HepG2 (cell line): ENCODE results near the gene DDX24. TPM values are rescaled to one million over a fixed set of nuclear protein-coding genes. Genes with fewer than 3 reads are reported as not detected.
A peak's percentile ranks its signal among the peaks of the same experiment; 100 is the strongest.

Source experiments
- ATAC-seq: fragments of 200-7000 bp; cut with Tn5 transposase; 3 replicates; pipeline ENCODE4 v1.9.1; 2020; ENCODE audit warnings: mild to moderate bottlenecking, moderate library complexity
- BruUV-seq: library from RNA; stranded (reverse); fragments of 400-500 nt; replicated peaks from 2 replicates; lab custom pipeline; 2021; lab: Mats Ljungman, UMichigan
- CTCF ChIA-PET: fragments of 300-600 bp; formaldehyde crosslinking; extraction: SDS; loops from one replicate; lab custom pipeline; 2021; ENCODE audit warnings: low total read pairs, inconsistent platforms, low intra/inter-chr PET ratio; lab: Yijun Ruan, JAX
- POLR2A ChIA-PET: fragments of 350-600 bp; sonication (Branson Sonifier 250); formaldehyde crosslinking; loops from one replicate; lab custom pipeline; 2020; ENCODE audit warnings: antibody characterized with exemption, inconsistent platforms; lab: Yijun Ruan, JAX
- DNase-seq: peaks from one replicate; pipeline ENCODE4 v3.0.0-alpha.2; 2015; ENCODE audit warnings: low spot score
- FAIRE-seq: peaks from 3 replicates; lab custom pipeline; 2011; peaks lifted over from hg19 to GRCh38; lab: Jason Lieb, UNC
- H2AFZ ChIP-seq: one replicate; pipeline ENCODE4 v1.6.1; 2011; ENCODE audit warnings: low read length, inconsistent platforms
- H3K27ac ChIP-seq: fragments of 300-600 bp; 3 replicates; pipeline ENCODE4 v1.8.0; 2011; ENCODE audit warnings: mixed run types, mild to moderate bottlenecking, mixed read lengths, low read length, inconsistent platforms; ENCODE audit not compliant: insufficient read depth; ENCODE audit errors: extremely low read length
- H3K27me3 ChIP-seq, 2 experiments: fragments of 200-600 bp in 1 of 2; 2 replicates in 1 of 2; 3 replicates in 1 of 2; pipeline versions ENCODE4 v1.6.0 to v1.8.0; 2011; ENCODE audit warnings: low read length in 2 of 2, mild to moderate bottlenecking in 2 of 2, moderate library complexity in 2 of 2, inconsistent platforms in 1 of 2; ENCODE audit not compliant: insufficient read depth in 2 of 2, control insufficient read depth in 1 of 2
- H3K36me3 ChIP-seq, 2 experiments: fragments of 200-600 bp in 1 of 2; replicated peaks in 1 of 2; 2 replicates in 1 of 2; 3 replicates in 1 of 2; pipeline versions ENCODE4 v1.5.1 to v1.8.0; 2011; ENCODE audit warnings: low read length in 2 of 2, inconsistent platforms in 1 of 2; ENCODE audit not compliant: insufficient read depth in 2 of 2, control insufficient read depth in 1 of 2
- H3K4me1 ChIP-seq: 2 replicates; pipeline ENCODE4 v1.5.1; 2012; ENCODE audit warnings: low read length, inconsistent platforms; ENCODE audit not compliant: insufficient read depth
- H3K4me2 ChIP-seq: 2 replicates; pipeline ENCODE4 v1.6.0; 2011; ENCODE audit warnings: low read depth, low read length, inconsistent platforms
- H3K4me3 ChIP-seq, 3 experiments: fragments of 200-600 bp in 1 of 3; sonication (generic), shearing (Covaris generic) in 1 of 3; replicated peaks in 1 of 3; 2 replicates each; pipeline ENCODE4 v1.5.1; 2011 to 2016; ENCODE audit warnings: low read length in 3 of 3, inconsistent platforms in 2 of 3, low read depth in 2 of 3, mild to moderate bottlenecking in 2 of 3, control low read depth in 1 of 3, mixed read lengths in 1 of 3; ENCODE audit not compliant: insufficient read depth in 1 of 3
- H3K79me2 ChIP-seq: one replicate; pipeline ENCODE4 v1.6.1; 2011; ENCODE audit warnings: low read length, inconsistent platforms; ENCODE audit not compliant: insufficient read depth
- H3K9ac ChIP-seq: 2 replicates; pipeline ENCODE4 v1.6.0; 2011; ENCODE audit warnings: mild to moderate bottlenecking, low read depth, low read length, inconsistent platforms; ENCODE audit not compliant: insufficient read depth
- H3K9me3 ChIP-seq: 2 replicates; pipeline ENCODE4 v1.5.1; 2012; ENCODE audit warnings: mild to moderate bottlenecking, low read length
- H4K20me1 ChIP-seq: 2 replicates; pipeline ENCODE4 v1.6.0; 2011; ENCODE audit warnings: inconsistent platforms, mild to moderate bottlenecking, low read length, moderate library complexity; ENCODE audit not compliant: insufficient read depth
- ATF2 ChIP-seq: sonication (generic); formaldehyde crosslinking; IDR thresholded peaks from 2 replicates; pipeline ENCODE4 v1.4.0; 2020; ENCODE audit warnings: missing genetic modification reagents
- ATF7-NPFF ChIP-seq: sonication (generic); formaldehyde crosslinking; IDR thresholded peaks from 2 replicates; pipeline ENCODE4 v1.8.1; 2023; ENCODE audit warnings: mild to moderate bottlenecking, low read depth, missing genetic modification reagents, moderate library complexity
- BCLAF1 ChIP-seq: fragments of 450-650 bp; IDR thresholded peaks from 2 replicates; pipeline ENCODE4 v1.6.1; 2017; ENCODE audit warnings: mild to moderate bottlenecking
- BORCS8-MEF2B ChIP-seq: sonication (generic); formaldehyde crosslinking; IDR thresholded peaks from 2 replicates; pipeline ENCODE4 v1.8.0; 2022; ENCODE audit warnings: mild to moderate bottlenecking, missing genetic modification reagents
- CTCF ChIP-seq: sonication (generic); formaldehyde crosslinking; IDR thresholded peaks from 2 replicates; pipeline ENCODE4 v1.5.0; 2020; ENCODE audit warnings: mild to moderate bottlenecking, missing genetic modification reagents, moderate library complexity
- EP300 ChIP-seq, 3 experiments: sonication (generic) in 1 of 3; formaldehyde crosslinking in 1 of 3; IDR thresholded peaks; 2 replicates each; pipeline versions ENCODE4 v1.5.1 to v1.6.1; 2011 to 2020; ENCODE audit warnings: low read depth in 2 of 3, low read length in 2 of 3, borderline replicate concordance in 1 of 3, improper control_type of control experiment in 1 of 3, mild to moderate bottlenecking in 1 of 3, missing genetic modification reagents in 1 of 3, moderate library complexity in 1 of 3
- HMG20A ChIP-seq: IDR thresholded peaks from 2 replicates; pipeline ENCODE4 v1.6.1; 2016; ENCODE audit warnings: borderline replicate concordance
- NFIB ChIP-seq: sonication (generic); formaldehyde crosslinking; IDR thresholded peaks from 2 replicates; pipeline ENCODE4 v1.9.0; 2021; ENCODE audit warnings: missing genetic modification reagents, mild to moderate bottlenecking, borderline replicate concordance
- PAF1 ChIP-seq: IDR thresholded peaks from 2 replicates; pipeline ENCODE4 v1.6.1; 2016; ENCODE audit warnings: missing genetic modification reagents, missing compliant biosample characterization
- SP4 ChIP-seq: sonication (generic); formaldehyde crosslinking; IDR thresholded peaks from 2 replicates; pipeline ENCODE4 v1.8.1; 2023; ENCODE audit warnings: mild to moderate bottlenecking, missing genetic modification reagents
- ZFP36 ChIP-seq: fragments of 150-350 bp; IDR thresholded peaks from 2 replicates; pipeline ENCODE4 v1.6.1; 2018; ENCODE audit warnings: borderline replicate concordance, low read length, low read depth; ENCODE audit not compliant: partially characterized antibody
- ZFP91 ChIP-seq: sonication (generic); formaldehyde crosslinking; IDR thresholded peaks from 2 replicates; pipeline ENCODE4 v1.9.0; 2022; ENCODE audit warnings: missing genetic modification reagents, mild to moderate bottlenecking, borderline replicate concordance
- ZNF431 ChIP-seq: sonication (generic); formaldehyde crosslinking; IDR thresholded peaks from 2 replicates; pipeline ENCODE4 v1.9.0; 2022; ENCODE audit warnings: missing genetic modification reagents, low read depth, mild to moderate bottlenecking, borderline replicate concordance
- ZNF510 ChIP-seq: sonication (generic); formaldehyde crosslinking; IDR thresholded peaks from 2 replicates; pipeline ENCODE4 v1.4.0; 2020; ENCODE audit warnings: low read depth, mild to moderate bottlenecking, missing genetic modification reagents
- ZNF670 ChIP-seq: sonication (generic); formaldehyde crosslinking; IDR thresholded peaks from 2 replicates; pipeline ENCODE4 v1.8.0; 2022; ENCODE audit warnings: mild to moderate bottlenecking, missing genetic modification reagents, borderline replicate concordance
- ZNF713 ChIP-seq: sonication (generic); formaldehyde crosslinking; IDR thresholded peaks from 2 replicates; pipeline ENCODE4 v1.4.0; 2020; ENCODE audit warnings: mild to moderate bottlenecking, missing genetic modification reagents
- WGBS: methylation state at CpG from one replicate; pipeline ENCODE4 v1.1.6; 2017; ENCODE audit warnings: low lambda C conversion rate; 5-methylcytosine and 5-hydroxymethylcytosine counted together
- in situ Hi-C: cut with HindIII; loops from 2 replicates; pipeline ENCODE4 v1.10.0; 2017; ENCODE audit warnings: low pct_unique_long_range_greater_than_20kb; ENCODE audit not compliant: extremely low pct_ligation_motif_present
- intact Hi-C: fragments of 100-400 bp; cut with micrococcal nuclease; formaldehyde crosslinking; loops from one replicate; pipeline ENCODE4 v1.10.0; 2022; ENCODE audit not compliant: unreplicated experiment
- polyA plus RNA-seq, 8 experiments: library from polyadenylated mRNA; depleted of rRNA in 3 of 8; stranded (reverse) in 7 of 8; unstranded in 1 of 8; fragments of >200 nt; fragmentation: Illumina TruSeq in 4 of 8; extraction: Trizol in 4 of 8; gene quantifications; 2 replicates each; pipeline versions ENCODE4 v1.2.1 to v1.2.3, GENCODE V29; 2011 to 2016; ENCODE audit warnings: low read depth in 4 of 8, missing spikeins in 1 of 8, mixed read lengths in 1 of 8; ENCODE audit not compliant: insufficient read depth in 1 of 8
- total RNA-seq, 5 experiments: library from RNA; depleted of rRNA; stranded (reverse); fragments of >200 nt; fragmentation: Illumina TruSeq; extraction: Trizol; gene quantifications; 2 replicates each; pipeline ENCODE4 v1.2.3, GENCODE V29; 2016; ENCODE audit warnings: low read depth in 1 of 5

The DDX24 gene
- total and polyA plus RNA-seq, 2 of the 13 experiments (the other 11 are each of a cell fraction or from before 2014, with no cell fraction given), result 67.3 to 149 TPM

- H3K36me3 ChIP-seq, result no peaks in the 10 kb centered on the region
- CTCF ChIA-PET, result interaction anchor here (1.4 kb wide), 1 partner anchor 50 kb away, joined by 3 read pairs; no protein-coding TSS in a partner anchor
- H3K27me3 ChIP-seq, result peaks cover 0 to 8% of the 10 kb centered on the region in 2 experiments; a peak in 2 of 5 replicates
- in situ Hi-C loops, result loop anchor here (5.0 kb wide), 1 partner anchor 61 kb away; no protein-coding TSS in a partner anchor
- H3K9ac ChIP-seq, result 0 out of 2 replicates have a peak overlapping the region, but pooled peaks have one; percentile 16
- intact Hi-C loops, result no loop called here
- no peak for ATAC-seq
- H3K79me2 ChIP-seq, result no peaks in the 10 kb centered on the region
- no CpG with 5 or more reads among the region's 4 CpGs for WGBS
- H3K4me1 ChIP-seq, result peaks cover 58% of the 10 kb centered on the region
- H3K27ac ChIP-seq, result peak overlapping the region; percentile 53
- DNase-seq, result no peak
- peak overlapping the region; percentile 87 for H3K4me2 ChIP-seq
- H4K20me1 ChIP-seq, result no peaks in the 10 kb centered on the region
- POLR2A ChIA-PET, result interaction anchor here (0.6 to 2.8 kb wide), 8 partner anchors 14 to 64 kb away, joined by 3 to 15 read pairs (median 6); partner anchors contain the start of gene OTUB2
- H3K4me3 ChIP-seq, result peak overlapping the region in 2 of 3 experiments; percentile 18 to 62; a peak in 2 of 6 replicates
- H2AFZ ChIP-seq, result no peak overlapping the region
- no peaks in the 10 kb centered on the region for H3K9me3 ChIP-seq
- BruUV-seq, result no TSS peak
- no peak for FAIRE-seq
- TF ChIP-seq BORCS8-MEF2B (CRISPR knock-in tag), result no peak
- no peak for TF ChIP-seq HMG20A (CRISPR knock-in tag)
- TF ChIP-seq ATF2, result no peak
- TF ChIP-seq NFIB (CRISPR knock-in tag), result no peak
- TF ChIP-seq PAF1 (CRISPR knock-in tag), result no peak
- TF ChIP-seq BCLAF1, result no peak
- TF ChIP-seq ZFP91 (CRISPR knock-in tag), result 0 out of 2 replicates have a peak, but pooled peaks have one; percentile 8
- TF ChIP-seq ZNF713 (CRISPR knock-in tag), result no peak
- TF ChIP-seq SP4 (CRISPR knock-in tag), result no peak
- no peak for TF ChIP-seq ZNF670 (CRISPR knock-in tag)
- no peak for TF ChIP-seq ZNF510 (CRISPR knock-in tag)
- TF ChIP-seq EP300 (IDR thresholded peaks at IDR 0.05; ENCODE audit: low read depth in 2 of 2, low read length in 2 of 2), result no peak
- no peak for TF ChIP-seq EP300 (CRISPR knock-in tag; IDR thresholded peaks at IDR 0.05; ENCODE audit: borderline replicate concordance)
- TF ChIP-seq ZFP36, result no peak
- TF ChIP-seq ATF7-NPFF (CRISPR knock-in tag), result no peak
- no peak for TF ChIP-seq ZNF431
- no peak for TF ChIP-seq CTCF (CRISPR knock-in tag)
These were observed 77.6 kb downstream of the DDX24 start for GRCh38 chr14:94003397-94003796.
